PFSK-1 (cell line): Measurements from ENCODE around the gene TPCN1.

Source experiments
- FOXP2 ChIP-seq: optimal IDR thresholded peaks from 2 replicates; pipeline ENCODE3; 2011; ENCODE audit warnings: borderline replicate concordance, control low read depth, inconsistent platforms; ENCODE audit not compliant: insufficient read depth; ENCODE audit errors: extremely low read length, extremely low read depth
- POLR2AphosphoS5 ChIP-seq: IDR thresholded peaks from 2 replicates; pipeline ENCODE4 v1.6.1; 2012; ENCODE audit warnings: low read depth, mild to moderate bottlenecking, control low read depth, low read length, moderate library complexity
- SIN3A ChIP-seq: IDR thresholded peaks from 2 replicates; pipeline ENCODE4 v1.6.1; 2012; ENCODE audit warnings: mild to moderate bottlenecking, low read length, moderate library complexity, borderline replicate concordance; ENCODE audit not compliant: insufficient read depth
- TAF1 ChIP-seq: IDR thresholded peaks from 2 replicates; pipeline ENCODE4 v1.6.1; 2012; ENCODE audit warnings: low read length, control low read depth, borderline replicate concordance; ENCODE audit not compliant: insufficient read depth
- TF ChIP-seq, protein P1 (sequence below), 2 experiments: IDR thresholded peaks; 2 replicates each; pipeline versions ENCODE4 v1.6.1 to v1.8.0; 2011 to 2012; ENCODE audit warnings: low read depth in 2 of 2, low read length in 2 of 2, control low read depth in 1 of 2, inconsistent platforms in 1 of 2, mild to moderate bottlenecking in 1 of 2, moderate library complexity in 1 of 2; ENCODE audit not compliant: insufficient read depth in 1 of 2

TPCN1 gene

DNA sequence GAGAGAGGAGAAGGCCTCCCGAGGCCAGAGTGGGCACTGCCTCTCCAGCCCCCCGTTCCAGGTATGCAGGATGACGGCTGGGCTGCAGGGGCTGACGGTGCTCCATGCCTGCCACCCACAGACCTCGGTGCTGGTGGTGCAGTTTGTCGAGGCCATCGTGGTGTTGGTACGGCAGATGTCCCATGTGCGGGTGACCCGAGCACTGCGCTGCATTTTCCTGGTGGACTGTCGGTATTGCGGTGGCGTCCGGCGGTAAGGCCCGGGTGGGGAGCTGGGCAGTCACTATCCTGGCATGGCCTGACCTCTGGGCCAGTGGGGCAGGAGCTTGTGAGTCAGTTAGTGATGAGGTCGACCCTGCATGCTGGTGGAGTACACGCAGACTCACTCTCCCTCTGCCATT lies 47.4 kb downstream of the TPCN1 start:
- TF ChIP-seq, protein P1, sequence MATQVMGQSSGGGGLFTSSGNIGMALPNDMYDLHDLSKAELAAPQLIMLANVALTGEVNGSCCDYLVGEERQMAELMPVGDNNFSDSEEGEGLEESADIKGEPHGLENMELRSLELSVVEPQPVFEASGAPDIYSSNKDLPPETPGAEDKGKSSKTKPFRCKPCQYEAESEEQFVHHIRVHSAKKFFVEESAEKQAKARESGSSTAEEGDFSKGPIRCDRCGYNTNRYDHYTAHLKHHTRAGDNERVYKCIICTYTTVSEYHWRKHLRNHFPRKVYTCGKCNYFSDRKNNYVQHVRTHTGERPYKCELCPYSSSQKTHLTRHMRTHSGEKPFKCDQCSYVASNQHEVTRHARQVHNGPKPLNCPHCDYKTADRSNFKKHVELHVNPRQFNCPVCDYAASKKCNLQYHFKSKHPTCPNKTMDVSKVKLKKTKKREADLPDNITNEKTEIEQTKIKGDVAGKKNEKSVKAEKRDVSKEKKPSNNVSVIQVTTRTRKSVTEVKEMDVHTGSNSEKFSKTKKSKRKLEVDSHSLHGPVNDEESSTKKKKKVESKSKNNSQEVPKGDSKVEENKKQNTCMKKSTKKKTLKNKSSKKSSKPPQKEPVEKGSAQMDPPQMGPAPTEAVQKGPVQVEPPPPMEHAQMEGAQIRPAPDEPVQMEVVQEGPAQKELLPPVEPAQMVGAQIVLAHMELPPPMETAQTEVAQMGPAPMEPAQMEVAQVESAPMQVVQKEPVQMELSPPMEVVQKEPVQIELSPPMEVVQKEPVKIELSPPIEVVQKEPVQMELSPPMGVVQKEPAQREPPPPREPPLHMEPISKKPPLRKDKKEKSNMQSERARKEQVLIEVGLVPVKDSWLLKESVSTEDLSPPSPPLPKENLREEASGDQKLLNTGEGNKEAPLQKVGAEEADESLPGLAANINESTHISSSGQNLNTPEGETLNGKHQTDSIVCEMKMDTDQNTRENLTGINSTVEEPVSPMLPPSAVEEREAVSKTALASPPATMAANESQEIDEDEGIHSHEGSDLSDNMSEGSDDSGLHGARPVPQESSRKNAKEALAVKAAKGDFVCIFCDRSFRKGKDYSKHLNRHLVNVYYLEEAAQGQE (IDR thresholded peaks at IDR 0.05; ENCODE audit: insufficient read depth in 1 of 2, low read depth in 2 of 2, low read length in 2 of 2) = no peak
- no peak for TF ChIP-seq SIN3A
- TF ChIP-seq TAF1 = no peak
- no peak for TF ChIP-seq POLR2AphosphoS5
- TF ChIP-seq FOXP2 = no peak

DNA sequence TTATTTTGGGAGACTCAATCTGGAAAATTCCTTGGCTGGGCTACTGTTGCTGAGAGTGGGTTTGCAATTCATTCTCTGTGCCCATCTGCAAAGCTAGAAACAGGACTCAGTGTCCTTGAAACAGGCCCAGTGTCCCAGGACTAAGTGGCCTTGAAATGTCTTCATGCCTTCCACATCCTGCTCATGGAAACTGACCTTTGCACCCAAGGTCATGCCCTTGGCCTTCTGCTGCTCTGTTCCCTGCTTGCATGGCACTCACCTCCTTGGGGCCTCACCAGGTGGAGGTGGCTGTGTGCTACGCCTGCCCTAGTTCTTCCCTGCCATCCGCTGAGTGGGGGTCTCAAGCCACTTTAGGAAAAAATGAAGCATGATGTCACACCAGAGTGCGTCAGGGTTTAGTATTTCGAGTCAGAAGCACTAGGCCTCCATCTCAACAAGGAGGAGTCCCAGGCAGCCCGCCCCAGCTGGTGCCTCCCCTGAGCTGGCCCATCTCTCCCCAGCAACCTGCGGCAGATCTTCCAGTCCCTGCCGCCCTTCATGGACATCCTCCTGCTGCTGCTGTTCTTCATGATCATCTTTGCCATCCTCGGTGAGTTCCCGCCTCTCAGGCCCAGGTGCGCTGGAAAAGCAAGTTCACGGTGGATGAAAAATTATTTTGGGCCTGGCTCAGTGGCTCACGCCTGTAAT lies 48.1 kb downstream of the TPCN1 start:
- TF ChIP-seq POLR2AphosphoS5 = no peak
- TF ChIP-seq FOXP2 = no peak
- TF ChIP-seq SIN3A = no peak
- no peak for TF ChIP-seq TAF1
- TF ChIP-seq, protein P1 (IDR thresholded peaks at IDR 0.05; ENCODE audit: insufficient read depth in 1 of 2, low read depth in 2 of 2, low read length in 2 of 2) = no peak

DNA sequence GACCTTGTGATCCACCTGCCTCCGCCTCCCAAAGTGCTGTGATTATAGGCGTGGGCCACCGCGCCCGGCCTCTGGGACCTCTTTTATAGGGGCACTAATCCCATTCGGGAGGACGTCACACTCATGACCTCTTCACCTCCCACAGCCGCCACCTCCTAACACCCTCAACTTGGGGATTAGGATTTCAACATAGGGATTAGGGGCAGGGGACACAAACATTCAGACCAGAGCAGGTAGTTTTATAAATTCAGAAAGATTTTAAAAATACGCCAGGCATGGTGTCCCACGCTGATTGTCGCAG lies 49.4 kb downstream of the TPCN1 start:
- TF ChIP-seq FOXP2 (no peak), POLR2AphosphoS5 (no peak), TAF1 (no peak), SIN3A (no peak)
- TF ChIP-seq, protein P1 (IDR thresholded peaks at IDR 0.05; ENCODE audit: insufficient read depth in 1 of 2, low read depth in 2 of 2, low read length in 2 of 2) = no peak

DNA sequence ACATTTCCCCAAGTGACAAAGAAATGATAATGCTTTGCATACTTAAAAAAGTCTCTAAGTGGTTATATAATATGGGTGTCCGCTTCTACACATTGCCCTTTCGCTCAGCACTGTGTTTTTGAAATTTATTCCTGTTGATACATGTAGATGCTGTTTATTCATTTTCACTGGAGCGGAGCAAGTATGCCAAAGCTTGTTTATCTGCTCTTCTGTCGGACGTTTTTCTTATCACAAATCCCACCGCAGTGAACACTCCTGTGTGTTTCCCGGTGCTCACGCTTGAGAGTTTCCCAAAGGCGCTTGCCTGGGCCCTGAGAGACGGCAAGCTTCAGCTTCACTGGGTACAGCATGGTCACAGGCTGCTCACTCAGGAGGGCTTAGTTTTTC lies 50.2 kb downstream of the TPCN1 start:
- TF ChIP-seq, protein P1 (IDR thresholded peaks at IDR 0.05; ENCODE audit: insufficient read depth in 1 of 2, low read depth in 2 of 2, low read length in 2 of 2) = no peak
- TF ChIP-seq FOXP2 (no peak), POLR2AphosphoS5 (no peak), SIN3A (no peak), TAF1 (no peak)
